T-cell (primary cell): ENCODE results near the gene PIGH. TPM values are rescaled to one million over a fixed set of nuclear protein-coding genes. Genes with fewer than 3 reads are reported as not detected.
"Not testable (repeated sequence)": the region's sequence is repeated elsewhere in the genome, so short reads cannot be mapped to it uniquely, and the experiment has no call there.

ENCODE experiments used
- ATAC-seq, 4 experiments: fragments of 200-7000 bp in 3 of 4; fragments of 150-1000 bp in 1 of 4; cut with Tn5 transposase; replicated peaks in 1 of 4; 1 replicate in 3 of 4; 2 replicates in 1 of 4; pipeline ENCODE4 v1.10.0; 2021; ENCODE audit warnings: moderate library complexity in 3 of 4, mild to moderate bottlenecking in 2 of 4, moderate number of reproducible peaks in 1 of 4
- CTCF ChIA-PET, 2 donors: fragments of 300-600 bp; sonication (Branson Sonifier 250); formaldehyde crosslinking; loops; one replicate each; lab custom pipeline; 2022; ENCODE audit warnings: antibody characterized with exemption in 2 of 2; lab: Charles Lee
- POLR2A ChIA-PET, 2 donors: fragments of 300-600 bp; sonication (Branson Sonifier 250); formaldehyde crosslinking; loops; one replicate each; lab custom pipeline; 2022; ENCODE audit warnings: antibody characterized with exemption in 2 of 2; lab: Charles Lee
- DNase-seq, 35 experiments: peaks; one replicate each; pipeline versions ENCODE4 v3.0.0 to v3.0.0-alpha.2; 2013 to 2023
- H3K27ac ChIP-seq: one replicate; pipeline ENCODE4 v1.5.1; 2013; ENCODE audit warnings: low read length
- H3K27me3 ChIP-seq, 2 experiments: replicated peaks in 1 of 2; 1 replicate in 1 of 2; 2 replicates in 1 of 2; pipeline versions ENCODE4 v1.6.1 to v1.7.0; 2013; ENCODE audit warnings: low read length in 1 of 2, mixed read lengths in 1 of 2; ENCODE audit not compliant: control insufficient read depth in 2 of 2, insufficient read depth in 2 of 2; ENCODE audit errors: extremely low read depth in 1 of 2
- H3K36me3 ChIP-seq, 2 donors: 1 replicate in 1 of 2; 2 replicates in 1 of 2; pipeline versions ENCODE4 v1.6.1 to v1.7.0; 2013; ENCODE audit warnings: low read length in 1 of 2; ENCODE audit not compliant: control insufficient read depth in 2 of 2, insufficient read depth in 1 of 2; ENCODE audit errors: extremely low read depth in 1 of 2
- H3K4me1 ChIP-seq, 2 experiments: 1 replicate in 1 of 2; 2 replicates in 1 of 2; pipeline versions ENCODE4 v1.6.1 to v1.7.0; 2013; ENCODE audit warnings: low read length in 2 of 2, mixed read lengths in 1 of 2; ENCODE audit not compliant: insufficient read depth in 2 of 2, control insufficient read depth in 1 of 2; ENCODE audit errors: extremely low read depth in 1 of 2
- H3K4me3 ChIP-seq, 2 donors: 1 replicate in 1 of 2; 2 replicates in 1 of 2; pipeline versions ENCODE4 v1.5.1 to v1.7.0; 2013; ENCODE audit warnings: mild to moderate bottlenecking in 2 of 2, low read length in 1 of 2, moderate library complexity in 1 of 2; ENCODE audit not compliant: control insufficient read depth in 1 of 2; ENCODE audit errors: extremely low read depth in 1 of 2
- H3K9me3 ChIP-seq: 2 replicates; pipeline ENCODE4 v1.7.0; 2013
- H3K27ac Mint-ChIP-seq, 2 donors: one replicate each; pipeline ENCODE4 v1.8.0; 2020 to 2021; ENCODE audit warnings: mild to moderate bottlenecking in 2 of 2, mixed read lengths in 2 of 2
- H3K27me3 Mint-ChIP-seq, 2 donors: one replicate each; pipeline ENCODE4 v1.8.0; 2021 to 2022; ENCODE audit warnings: mixed read lengths in 2 of 2
- H3K36me3 Mint-ChIP-seq: one replicate; pipeline ENCODE4 v1.8.0; 2021; ENCODE audit warnings: mixed read lengths
- H3K4me1 Mint-ChIP-seq, 3 donors: one replicate each; pipeline ENCODE4 v1.8.0; 2020 to 2022; ENCODE audit warnings: mixed read lengths in 3 of 3, mild to moderate bottlenecking in 1 of 3
- H3K4me3 Mint-ChIP-seq, 3 donors: one replicate each; pipeline ENCODE4 v1.8.0; 2020 to 2022; ENCODE audit warnings: mild to moderate bottlenecking in 3 of 3, mixed read lengths in 3 of 3, moderate library complexity in 3 of 3
- H3K9me3 Mint-ChIP-seq, 3 donors: one replicate each; pipeline ENCODE4 v1.8.0; 2020 to 2022; ENCODE audit warnings: mixed read lengths in 3 of 3
- WGBS: methylation state at CpG from one replicate; pipeline ENCODE4 v1.1.5; 2013; ENCODE audit warnings: missing lambda C conversion rate; ENCODE audit not compliant: insufficient coverage; 5-methylcytosine and 5-hydroxymethylcytosine counted together
- total RNA-seq, 35 experiments: library from RNA in 6 of 35; stranded (reverse) in 6 of 35; fragments of 120-200 nt in 1 of 35; gene quantifications; one replicate each; pipeline versions ENCODE4 v1.2.1 to v1.2.4 and lab custom pipeline; 2013 to 2026

PIGH gene
- total RNA-seq, 5 donors from 2014 or later (not counting 1 experiment from before 2014, with no cell fraction given), result 28.7 to 46.8 (median 35.1) TPM

- Mint-ChIP-seq H3K4me3 (no peak overlapping the region), H3K27ac (no peak overlapping the region)
- H3K27me3 ChIP-seq, result no peaks in the 10 kb centered on the region
Observed at GRCh38 chr14:67602995-67603545, 3.0 kb upstream of the PIGH start.

GRCh38 chr14:67602076-67602475, 2.0 kb upstream of the PIGH start:
- Histone ChIP-seq H3K4me1 (peaks cover 11 to 14% of the 10 kb centered on the region in 2 experiments), H3K36me3 (no peaks in the 10 kb centered on the region), H3K27ac (no peak overlapping the region), H3K27me3 (no peaks in the 10 kb centered on the region), H3K9me3 (no peaks in the 10 kb centered on the region), H3K4me3 (no peak overlapping the region)
- H3K4me1 Mint-ChIP-seq, result peaks cover 25 to 37% (median 32%) of the 10 kb centered on the region in 3 donors
- H3K9me3 Mint-ChIP-seq, result no peaks in the 10 kb centered on the region
- H3K27me3 Mint-ChIP-seq, result no peaks in the 10 kb centered on the region
- H3K4me3 Mint-ChIP-seq, result peak overlapping the region in 1 of 3 donors; percentile 43
- no CpG with 5 or more reads among the region's 7 CpGs for WGBS
- ATAC-seq (no peak), DNase-seq (no peak)
- H3K27ac Mint-ChIP-seq, result no peak overlapping the region
- H3K36me3 Mint-ChIP-seq, result peaks cover 3% of the 10 kb centered on the region
- ChIA-PET CTCF (interaction anchor here in 1 of 2 donors (1.5 kb wide), 1 partner anchor 16 kb away, joined by 3 read pairs; no protein-coding TSS in a partner anchor), POLR2A (no interaction called here)

More at GRCh38 chr14:67602995-67603545, 3.0 kb upstream of the PIGH start:
- WGBS, result no CpG with 5 or more reads among the region's 5 CpGs
- peaks cover 15 to 29% (median 23%) of the 10 kb centered on the region in 3 donors for H3K4me1 Mint-ChIP-seq
- no peaks in the 10 kb centered on the region for H3K27me3 Mint-ChIP-seq
- POLR2A ChIA-PET, result no interaction called here
- H3K36me3 Mint-ChIP-seq, result peaks cover 3% of the 10 kb centered on the region
- Histone ChIP-seq H3K27ac (no peak overlapping the region), H3K4me1 (peaks cover 10 to 14% of the 10 kb centered on the region in 2 experiments), H3K4me3 (no peak overlapping the region), H3K9me3 (no peaks in the 10 kb centered on the region), H3K36me3 (no peaks in the 10 kb centered on the region)
- H3K9me3 Mint-ChIP-seq, result no peaks in the 10 kb centered on the region
- DNase-seq, result no peak
- ATAC-seq, result no peak
- CTCF ChIA-PET, result interaction anchor here in 1 of 2 donors (1.5 kb wide), 1 partner anchor 15 kb away, joined by 3 read pairs; no protein-coding TSS in a partner anchor

- peaks cover 33 to 48% (median 44%) of the 10 kb centered on the region in 3 donors for H3K4me1 Mint-ChIP-seq
- POLR2A ChIA-PET, result interaction anchor here (0.5 to 1.8 kb wide), 11 partner anchors 19 to 1810 kb away, joined by 3 to 9 read pairs (median 4); partner anchors contain the start of gene ARG2 (in 1 of the 2)
- not testable (repeated sequence) for ATAC-seq
Observed at GRCh38 chr14:67600562-67600974, 500 bp upstream of the PIGH start.

GRCh38 chr14:67595392-67595791, 4.7 kb downstream of the PIGH start:
- DNase-seq (no peak), ATAC-seq (no peak)
- Histone ChIP-seq H3K36me3 (peaks cover 3 to 33% of the 10 kb centered on the region in 2 donors), H3K27me3 (no peaks in the 10 kb centered on the region), H3K4me1 (peaks cover 7 to 11% of the 10 kb centered on the region in 2 experiments), H3K4me3 (no peak overlapping the region), H3K9me3 (no peaks in the 10 kb centered on the region), H3K27ac (no peak overlapping the region)
- Mint-ChIP-seq H3K4me3 (no peak overlapping the region), H3K36me3 (peaks cover 16% of the 10 kb centered on the region), H3K27ac (peak overlapping the region in 1 of 2 donors; percentile 45), H3K4me1 (peaks cover 37 to 45% (median 42%) of the 10 kb centered on the region in 3 donors), H3K27me3 (no peaks in the 10 kb centered on the region), H3K9me3 (no peaks in the 10 kb centered on the region)
- POLR2A ChIA-PET, result no interaction called here
- WGBS, result 92% methylated on average over 1 of the region's 2 CpGs
- CTCF ChIA-PET, result interaction anchor here in 1 of 2 donors (1.0 kb wide), 1 partner anchor 103 kb away, joined by 3 read pairs; no protein-coding TSS in a partner anchor

More at GRCh38 chr14:67600562-67600974, 500 bp upstream of the PIGH start:
- H3K36me3 Mint-ChIP-seq, DNase-seq, H3K27me3 ChIP-seq, H3K27me3 Mint-ChIP-seq, H3K9me3 ChIP-seq, H3K9me3 Mint-ChIP-seq, H3K36me3 ChIP-seq: not testable (repeated sequence)
- H3K27ac ChIP-seq, result peak overlapping the region; percentile 87
- Mint-ChIP-seq H3K27ac (peak overlapping the region; percentile 80 to 95), H3K4me3 (peak overlapping the region; percentile 87 to 98 (median 98))
- CTCF ChIA-PET, result interaction anchor here (0.5 to 3.2 kb wide), 17 partner anchors 9 to 241 kb away, joined by 3 to 27 read pairs (median 5); partner anchors contain the start of genes ARG2 (in 1 of the 2), ATP6V1D (in 1 of the 2), RDH11 (in 1 of the 2) and RDH12 (in 1 of the 2)
- 94% methylated on average over 15 of the region's 21 CpGs for WGBS
- peak overlapping the region; percentile 29 to 88 for H3K4me3 ChIP-seq
- peaks cover 11 to 14% of the 10 kb centered on the region in 2 experiments for H3K4me1 ChIP-seq

- H3K4me3 ChIP-seq, H3K27me3 Mint-ChIP-seq, CTCF ChIA-PET, H3K4me3 Mint-ChIP-seq, POLR2A ChIA-PET, DNase-seq, H3K4me1 ChIP-seq, H3K9me3 Mint-ChIP-seq, H3K9me3 ChIP-seq, H3K27ac Mint-ChIP-seq, ATAC-seq, H3K27me3 ChIP-seq, H3K27ac ChIP-seq: not testable (repeated sequence)
- no CpG with 5 or more reads among the region's 1 CpG for WGBS
- Mint-ChIP-seq H3K36me3 (peaks cover 21% of the 10 kb centered on the region), H3K4me1 (peaks cover 27 to 32% (median 29%) of the 10 kb centered on the region in 3 donors)
- peaks cover 10 to 46% of the 10 kb centered on the region in 2 donors for H3K36me3 ChIP-seq
Observed at GRCh38 chr14:67593650-67594049, 6.4 kb downstream of the PIGH start.

- Histone ChIP-seq H3K9me3 (no peaks in the 10 kb centered on the region), H3K4me3 (no peak overlapping the region), H3K4me1 (no peaks in the 10 kb centered on the region), H3K27ac (no peak overlapping the region), H3K36me3 (peaks cover 10 to 58% of the 10 kb centered on the region in 2 donors), H3K27me3 (no peaks in the 10 kb centered on the region)
- ChIA-PET CTCF (interaction anchor here (0.6 to 1.2 kb wide), 4 partner anchors 11 to 115 kb away, joined by 3 to 7 read pairs (median 4); no protein-coding TSS in a partner anchor), POLR2A (no interaction called here)
- no CpG with 5 or more reads among the region's 2 CpGs for WGBS
- Mint-ChIP-seq H3K27me3 (no peaks in the 10 kb centered on the region), H3K9me3 (no peaks in the 10 kb centered on the region), H3K4me3 (no peak overlapping the region), H3K4me1 (peaks cover 0 to under 1% (median 0%) of the 10 kb centered on the region in 3 donors), H3K36me3 (peaks cover 25% of the 10 kb centered on the region), H3K27ac (no peak overlapping the region)
- ATAC-seq, result no peak
- DNase-seq, result no peak
Observed at GRCh38 chr14:67589204-67589770, 10.8 kb downstream of the PIGH start.
